ENCODE data around the gene SLC24A3. TPM values are rescaled to one million over a fixed set of nuclear protein-coding genes. Genes with fewer than 3 reads are reported as not detected.
A peak's percentile ranks its signal among the peaks of the same experiment; 100 is the strongest.

The SLC24A3 gene
- total and polyA plus RNA-seq, 4 donors, result 17.5 to 64.9 (median 43.8) TPM

DNA sequence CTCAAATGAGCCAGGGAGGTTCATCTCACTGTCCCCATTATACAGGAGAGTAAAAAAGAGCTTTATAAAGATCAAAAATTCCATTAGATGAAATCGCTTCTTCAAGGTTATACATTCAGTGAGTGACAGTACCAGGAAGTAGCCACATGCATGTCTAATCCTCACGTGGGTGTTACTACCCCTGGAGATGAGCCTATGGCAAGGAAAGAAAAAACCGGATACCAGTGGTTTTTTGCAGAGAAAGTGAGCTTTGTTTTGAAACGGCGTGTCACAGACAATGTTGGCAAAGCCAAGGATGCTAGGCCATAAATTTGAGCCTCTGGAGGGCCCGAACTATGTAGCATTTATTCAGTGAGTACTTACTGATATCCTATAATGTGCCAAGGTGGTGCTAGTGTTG is 330.7 kb downstream of the SLC24A3 start:
- H3K27ac ChIP-seq (ENCODE audit: low read depth, low read length), result no peak overlapping the region
- no peak overlapping the region for H3K4me3 ChIP-seq (ENCODE audit: low read depth, low read length)
- no peaks in the 10 kb centered on the region for H3K9me3 ChIP-seq (ENCODE audit: control insufficient read depth, insufficient read depth, low read length)
- DNase-seq (ENCODE audit: low read depth in 4 of 6, low spot score in 6 of 6), result no peak
- peaks cover 7% of the 10 kb centered on the region for H3K4me1 ChIP-seq (ENCODE audit: control insufficient read depth, insufficient read depth, low read length)
- WGBS (ENCODE audit: insufficient coverage), result 54% methylated on average over 5 of the region's 6 CpGs
- no peaks in the 10 kb centered on the region for H3K36me3 ChIP-seq (ENCODE audit: control insufficient read depth, insufficient read depth, low read length)
- H3K27me3 ChIP-seq (ENCODE audit: control insufficient read depth, insufficient read depth, low read length), result no peaks in the 10 kb centered on the region

- H3K4me3 ChIP-seq (ENCODE audit: low read depth, low read length), result no peak overlapping the region
- H3K4me1 ChIP-seq (ENCODE audit: control insufficient read depth, insufficient read depth, low read length), result peaks cover 7% of the 10 kb centered on the region
- H3K27ac ChIP-seq (ENCODE audit: low read depth, low read length), result no peak overlapping the region
- 84% methylated on average over 3 of the region's 7 CpGs for WGBS (ENCODE audit: insufficient coverage)
- H3K9me3 ChIP-seq (ENCODE audit: control insufficient read depth, insufficient read depth, low read length), result no peaks in the 10 kb centered on the region
- no peaks in the 10 kb centered on the region for H3K36me3 ChIP-seq (ENCODE audit: control insufficient read depth, insufficient read depth, low read length)
- no peak for DNase-seq (ENCODE audit: low read depth in 4 of 6, low spot score in 6 of 6)
- no peaks in the 10 kb centered on the region for H3K27me3 ChIP-seq (ENCODE audit: control insufficient read depth, insufficient read depth, low read length)
Observed at GRCh38 chr20:19544684-19545083, 332.2 kb downstream of the SLC24A3 start.

DNA sequence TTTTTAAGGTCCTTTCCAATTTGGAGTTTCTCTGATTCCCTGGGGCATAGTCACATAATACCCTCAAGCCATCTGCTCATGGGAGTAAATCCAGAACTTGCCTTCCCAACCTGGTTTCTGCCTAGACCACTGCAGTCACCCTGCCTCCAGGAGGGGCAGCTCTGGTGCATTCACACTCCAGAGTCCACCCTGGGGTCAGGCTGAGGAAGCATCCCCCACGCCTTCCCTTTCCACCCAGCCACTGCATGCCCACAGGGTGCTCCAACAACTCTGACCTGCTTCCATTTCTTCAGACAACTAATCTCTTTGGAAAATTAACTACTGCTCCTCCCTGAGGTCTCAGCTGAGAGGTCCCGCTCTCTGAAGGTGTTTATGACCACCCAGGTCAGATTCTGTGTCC is 334.2 kb downstream of the SLC24A3 start:
- no peaks in the 10 kb centered on the region for H3K27me3 ChIP-seq (ENCODE audit: control insufficient read depth, insufficient read depth, low read length)
- no peak overlapping the region for H3K27ac ChIP-seq (ENCODE audit: low read depth, low read length)
- H3K4me1 ChIP-seq (ENCODE audit: control insufficient read depth, insufficient read depth, low read length), result peaks cover 3% of the 10 kb centered on the region
- 79% methylated on average over 2 of the region's 2 CpGs for WGBS (ENCODE audit: insufficient coverage)
- H3K36me3 ChIP-seq (ENCODE audit: control insufficient read depth, insufficient read depth, low read length), result no peaks in the 10 kb centered on the region
- no peak overlapping the region for H3K4me3 ChIP-seq (ENCODE audit: low read depth, low read length)
- no peak for DNase-seq (ENCODE audit: low read depth in 4 of 6, low spot score in 6 of 6)
- H3K9me3 ChIP-seq (ENCODE audit: control insufficient read depth, insufficient read depth, low read length), result no peaks in the 10 kb centered on the region

DNA sequence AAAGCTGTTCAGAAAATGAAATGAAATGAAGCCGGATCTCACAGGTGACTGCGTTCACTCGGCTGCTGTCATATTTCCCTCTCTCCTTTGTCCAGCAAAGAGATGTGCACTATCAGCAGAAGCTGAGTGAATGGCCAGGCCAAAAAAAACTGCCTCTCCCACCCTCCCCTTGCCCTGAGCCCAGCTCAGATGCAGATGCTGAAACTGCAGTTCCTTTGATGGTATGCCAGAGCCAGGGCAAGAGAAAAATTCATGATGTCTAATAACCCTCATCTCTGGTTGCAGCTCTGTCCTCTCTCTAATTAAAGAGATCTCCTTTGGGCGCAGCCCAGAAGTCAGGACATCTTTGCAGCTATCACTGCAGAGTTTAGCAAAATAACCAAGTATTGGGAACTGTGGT is 335.1 kb downstream of the SLC24A3 start:
- no peaks in the 10 kb centered on the region for H3K9me3 ChIP-seq (ENCODE audit: control insufficient read depth, insufficient read depth, low read length)
- H3K4me1 ChIP-seq (ENCODE audit: control insufficient read depth, insufficient read depth, low read length), result peaks cover 8% of the 10 kb centered on the region
- WGBS (ENCODE audit: insufficient coverage), result 77% methylated on average over 3 of the region's 4 CpGs
- peak in 1 of 6 donors; percentile 57 for DNase-seq (ENCODE audit: low read depth in 4 of 6, low spot score in 6 of 6)
- H3K27me3 ChIP-seq (ENCODE audit: control insufficient read depth, insufficient read depth, low read length), result no peaks in the 10 kb centered on the region
- H3K27ac ChIP-seq (ENCODE audit: low read depth, low read length), result no peak overlapping the region
- H3K4me3 ChIP-seq (ENCODE audit: low read depth, low read length), result no peak overlapping the region
- no peaks in the 10 kb centered on the region for H3K36me3 ChIP-seq (ENCODE audit: control insufficient read depth, insufficient read depth, low read length)

- Histone ChIP-seq H3K36me3 (ENCODE audit: control insufficient read depth, insufficient read depth, low read length) (no peaks in the 10 kb centered on the region), H3K4me1 (ENCODE audit: control insufficient read depth, insufficient read depth, low read length) (peaks cover 8% of the 10 kb centered on the region)
- DNase-seq (ENCODE audit: low read depth in 4 of 6, low spot score in 6 of 6), result no peak
Observed at GRCh38 chr20:19549896-19550295, 337.5 kb downstream of the SLC24A3 start.

GRCh38 chr20:19552221-19553180 is 340.1 kb downstream of the SLC24A3 start:
- no peaks in the 10 kb centered on the region for H3K9me3 ChIP-seq (ENCODE audit: control insufficient read depth, insufficient read depth, low read length)
- H3K4me1 ChIP-seq (ENCODE audit: control insufficient read depth, insufficient read depth, low read length), result peaks cover 8% of the 10 kb centered on the region
- H3K27me3 ChIP-seq (ENCODE audit: control insufficient read depth, insufficient read depth, low read length), result no peaks in the 10 kb centered on the region
- WGBS (ENCODE audit: insufficient coverage), result 17% methylated on average over 4 of the region's 9 CpGs
- peak in 3 of 6 donors; percentile 22 to 70 (median 65) for DNase-seq (ENCODE audit: low read depth in 4 of 6, low spot score in 6 of 6)
- no peak overlapping the region for H3K4me3 ChIP-seq (ENCODE audit: low read depth, low read length)
- H3K27ac ChIP-seq (ENCODE audit: low read depth, low read length), result peak overlapping the region; percentile 54
- no peaks in the 10 kb centered on the region for H3K36me3 ChIP-seq (ENCODE audit: control insufficient read depth, insufficient read depth, low read length)

More at GRCh38 chr20:19549896-19550295, 337.5 kb downstream of the SLC24A3 start:
- no peak overlapping the region for H3K27ac ChIP-seq (ENCODE audit: low read depth, low read length)
- no peak overlapping the region for H3K4me3 ChIP-seq (ENCODE audit: low read depth, low read length)
- no peaks in the 10 kb centered on the region for H3K27me3 ChIP-seq (ENCODE audit: control insufficient read depth, insufficient read depth, low read length)
- H3K9me3 ChIP-seq (ENCODE audit: control insufficient read depth, insufficient read depth, low read length), result no peaks in the 10 kb centered on the region

DNA sequence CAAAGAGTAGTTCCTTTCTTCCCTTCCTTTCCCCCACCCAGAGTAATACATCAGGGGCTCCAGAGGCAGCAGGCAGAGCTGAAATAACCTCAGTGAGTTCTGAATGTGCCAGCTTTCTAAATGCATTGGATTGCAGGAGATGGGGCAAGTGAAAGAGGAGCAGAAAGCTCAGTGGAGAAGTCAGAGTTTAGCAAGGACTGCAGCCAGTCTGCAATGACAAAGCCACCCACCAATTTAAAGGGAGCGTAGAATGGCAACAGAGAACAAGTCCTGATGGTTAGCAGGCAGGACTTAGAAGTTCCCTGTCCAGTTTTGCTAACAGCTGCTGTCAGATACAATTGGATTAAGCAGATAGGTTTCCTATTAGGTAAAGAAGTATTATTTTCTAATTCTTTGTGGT is 342.2 kb downstream of the SLC24A3 start:
- WGBS (ENCODE audit: insufficient coverage), result 80% methylated on average over 1 of the region's 1 CpG
- Histone ChIP-seq H3K27me3 (ENCODE audit: control insufficient read depth, insufficient read depth, low read length) (no peaks in the 10 kb centered on the region), H3K27ac (ENCODE audit: low read depth, low read length) (no peak overlapping the region), H3K4me1 (ENCODE audit: control insufficient read depth, insufficient read depth, low read length) (peaks cover 8% of the 10 kb centered on the region), H3K4me3 (ENCODE audit: low read depth, low read length) (no peak overlapping the region), H3K36me3 (ENCODE audit: control insufficient read depth, insufficient read depth, low read length) (no peaks in the 10 kb centered on the region), H3K9me3 (ENCODE audit: control insufficient read depth, insufficient read depth, low read length) (no peaks in the 10 kb centered on the region)
- DNase-seq (ENCODE audit: low read depth in 4 of 6, low spot score in 6 of 6), result no peak

GRCh38 chr20:19555726-19556125 is 343.3 kb downstream of the SLC24A3 start:
- no peak overlapping the region for H3K4me3 ChIP-seq (ENCODE audit: low read depth, low read length)
- H3K27me3 ChIP-seq (ENCODE audit: control insufficient read depth, insufficient read depth, low read length), result no peaks in the 10 kb centered on the region
- peaks cover 8% of the 10 kb centered on the region for H3K4me1 ChIP-seq (ENCODE audit: control insufficient read depth, insufficient read depth, low read length)
- no peak for DNase-seq (ENCODE audit: low read depth in 4 of 6, low spot score in 6 of 6)
- H3K36me3 ChIP-seq (ENCODE audit: control insufficient read depth, insufficient read depth, low read length), result no peaks in the 10 kb centered on the region
- no peak overlapping the region for H3K27ac ChIP-seq (ENCODE audit: low read depth, low read length)
- no peaks in the 10 kb centered on the region for H3K9me3 ChIP-seq (ENCODE audit: control insufficient read depth, insufficient read depth, low read length)

DNA sequence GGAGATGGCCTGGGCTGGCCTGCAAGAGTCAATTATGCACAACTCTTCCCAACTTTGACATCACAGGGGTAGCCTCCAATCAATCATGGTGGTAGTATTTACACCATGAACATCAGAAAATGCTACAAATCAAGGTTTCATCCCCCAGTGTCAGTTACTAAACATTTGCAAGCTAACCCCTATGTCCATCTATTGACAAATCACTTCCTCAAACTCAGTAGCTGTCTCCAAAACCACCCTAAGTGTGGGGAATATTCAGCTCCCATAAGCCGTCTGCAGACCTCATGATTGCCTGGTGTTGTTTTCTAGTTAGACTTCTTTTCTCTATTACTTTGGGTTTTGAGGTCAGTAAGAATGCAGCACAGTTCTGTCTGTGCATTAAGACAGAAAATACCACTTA is 344.8 kb downstream of the SLC24A3 start:
- H3K4me1 ChIP-seq (ENCODE audit: control insufficient read depth, insufficient read depth, low read length), result peaks cover under 1% of the 10 kb centered on the region
- WGBS (ENCODE audit: insufficient coverage), result no CpG with 5 or more reads among the region's 1 CpG
- no peaks in the 10 kb centered on the region for H3K36me3 ChIP-seq (ENCODE audit: control insufficient read depth, insufficient read depth, low read length)
- no peaks in the 10 kb centered on the region for H3K9me3 ChIP-seq (ENCODE audit: control insufficient read depth, insufficient read depth, low read length)
- H3K27ac ChIP-seq (ENCODE audit: low read depth, low read length), result no peak overlapping the region
- DNase-seq (ENCODE audit: low read depth in 4 of 6, low spot score in 6 of 6), result no peak
- no peak overlapping the region for H3K4me3 ChIP-seq (ENCODE audit: low read depth, low read length)
- no peaks in the 10 kb centered on the region for H3K27me3 ChIP-seq (ENCODE audit: control insufficient read depth, insufficient read depth, low read length)

GRCh38 chr20:19560881-19561480 is 348.5 kb downstream of the SLC24A3 start:
- Histone ChIP-seq H3K27ac (ENCODE audit: low read depth, low read length) (no peak overlapping the region), H3K4me3 (ENCODE audit: low read depth, low read length) (no peak overlapping the region), H3K9me3 (ENCODE audit: control insufficient read depth, insufficient read depth, low read length) (no peaks in the 10 kb centered on the region), H3K27me3 (ENCODE audit: control insufficient read depth, insufficient read depth, low read length) (no peaks in the 10 kb centered on the region), H3K4me1 (ENCODE audit: control insufficient read depth, insufficient read depth, low read length) (no peaks in the 10 kb centered on the region), H3K36me3 (ENCODE audit: control insufficient read depth, insufficient read depth, low read length) (no peaks in the 10 kb centered on the region)
- DNase-seq (ENCODE audit: low read depth in 4 of 6, low spot score in 6 of 6), result no peak
- 0% methylated on average over 1 of the region's 8 CpGs for WGBS (ENCODE audit: insufficient coverage)

Measured in spinal cord (tissue), 10 donors.